ENCODE results near the gene ADGRG6. TPM values are rescaled to one million over a fixed set of nuclear protein-coding genes. Genes with fewer than 3 reads are reported as not detected.

ADGRG6 gene
- total and polyA plus RNA-seq, 10 of the 15 experiments (the other 5 are each of a cell fraction or from before 2014, with no cell fraction given), result 0.01 to 0.24 (median 0.13) TPM; not detected in 7

GRCh38 chr6:142381181-142381580 lies 79.4 kb downstream of the ADGRG6 start:
- CTCF ChIA-PET, result interaction anchor here (1.0 kb wide), 1 partner anchor 233 kb away, joined by 3 read pairs; no protein-coding TSS in a partner anchor
- in situ Hi-C loops (cut with MboI), result no loop called here
- intact Hi-C loops (cut with micrococcal nuclease; ENCODE audit: unreplicated experiment), result no loop called here
- no peaks in the 10 kb centered on the region for H3K27me3 ChIP-seq (replicated peaks in 1 of 2; ENCODE audit: control insufficient read depth in 2 of 2, insufficient read depth in 2 of 2, low read length in 1 of 2)
- ATAC-seq (no peak), FAIRE-seq (no peak), DNase-seq (ENCODE audit: low read depth, low spot score) (no peak)
- POLR2A ChIA-PET, result no interaction called here
- no peaks in the 10 kb centered on the region for H3K79me2 ChIP-seq (ENCODE audit: control insufficient read depth, insufficient read depth, low read length)
- no peaks in the 10 kb centered on the region for H3K9me3 ChIP-seq (replicated peaks; ENCODE audit: control insufficient read depth, insufficient read depth, low read length)
- TF ChIP-seq RAD51 (IDR thresholded peaks at IDR 0.05) (no peak), CEBPB (IDR thresholded peaks at IDR 0.05; ENCODE audit: borderline replicate concordance in 1 of 2, low read depth in 2 of 2, low read length in 2 of 2) (no peak), PAX5 (IDR thresholded peaks at IDR 0.05; ENCODE audit: borderline replicate concordance, low read depth, low read length) (no peak), RUNX3 (IDR thresholded peaks at IDR 0.05; ENCODE audit: low read length) (no peak), JUNB (IDR thresholded peaks at IDR 0.05) (no peak), CTCF (IDR thresholded peaks at IDR 0.05 in 2 of 3, conservative IDR thresholded peaks at IDR 0.05 in 1 of 3; ENCODE audit: control insufficient read depth in 2 of 3, extremely low read depth in 1 of 3, insufficient read depth in 1 of 3, low read depth in 3 of 3, low read length in 3 of 3) (no peak), REST (IDR thresholded peaks at IDR 0.05; ENCODE audit: low read depth, low read length) (no peak), STAT3 (IDR thresholded peaks at IDR 0.05; ENCODE audit: low read depth, low read length) (no peak), RELA (IDR thresholded peaks at IDR 0.05; ENCODE audit: borderline replicate concordance, partially characterized antibody) (no peak), KDM1A (IDR thresholded peaks at IDR 0.05; ENCODE audit: borderline replicate concordance) (no peak), GATAD2B (conservative IDR thresholded peaks at IDR 0.05; ENCODE audit: low read depth) (no peak), BHLHE40 (IDR thresholded peaks at IDR 0.05; ENCODE audit: borderline replicate concordance in 1 of 2, low read depth in 2 of 2, low read length in 1 of 2) (no peak), LARP7 (IDR thresholded peaks at IDR 0.05) (no peak)
- H3K36me3 ChIP-seq (ENCODE audit: control insufficient read depth in 2 of 2, insufficient read depth in 2 of 2, low read length in 1 of 2), result no peaks in the 10 kb centered on the region
- no TSS peak for BruUV-seq (replicated peaks)
- H3K4me3 ChIP-seq, result no peak overlapping the region
- no peak overlapping the region for H3K9ac ChIP-seq (ENCODE audit: control insufficient read depth, insufficient read depth, low read length)
- no peak overlapping the region for H3K27ac ChIP-seq (ENCODE audit: control insufficient read depth, insufficient read depth)
- RAD21 ChIA-PET (ENCODE audit: unreplicated experiment), result no interaction called here
- SMC1A ChIA-PET (ENCODE audit: uncharacterized antibody, unreplicated experiment), result no interaction called here
- no peak overlapping the region for H3K4me2 ChIP-seq (ENCODE audit: control insufficient read depth, insufficient read depth)
- no peaks in the 10 kb centered on the region for H3K4me1 ChIP-seq (ENCODE audit: control insufficient read depth, insufficient read depth, low read length)
- H4K20me1 ChIP-seq (ENCODE audit: control insufficient read depth, insufficient read depth), result no peaks in the 10 kb centered on the region
- no peak overlapping the region for H2AFZ ChIP-seq (ENCODE audit: control insufficient read depth, low read depth, low read length)
- 0% methylated on average over 2 of the region's 2 CpGs for WGBS (ENCODE audit: insufficient coverage, insufficient replicate concordance, low lambda C conversion rate, missing lambda C conversion rate)
